GM18520 (cell line): ENCODE data around the gene METTL25.

Experiments
- ATAC-seq: cut with Tn5 transposase; IDR thresholded peaks from one replicate; pipeline ENCODE4 v1.9.1; 2021; ENCODE audit not compliant: unreplicated experiment

METTL25 gene

GRCh38 chr12:82400819-82401218, 42.5 kb downstream of the METTL25 start:
- no peak for ATAC-seq

DNA sequence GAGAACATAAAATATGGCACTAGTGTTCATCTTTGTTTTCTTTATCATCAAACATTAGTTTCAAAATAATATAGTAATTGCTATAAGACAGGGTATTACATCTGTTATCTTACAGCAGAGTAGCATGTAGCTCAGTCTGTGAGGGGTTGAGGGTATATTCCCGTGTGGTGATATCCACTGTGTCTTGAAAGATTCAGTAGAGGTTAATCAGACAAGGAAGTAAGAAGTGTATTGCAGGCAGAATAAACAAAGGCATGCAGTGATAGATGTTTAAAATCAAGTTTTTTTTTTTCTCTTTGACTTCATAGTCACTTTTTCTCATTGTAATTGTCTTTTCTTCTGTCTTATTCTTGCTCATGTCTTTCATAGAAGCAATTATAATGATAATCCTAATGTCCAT, 48.3 kb downstream of the METTL25 start:
- no peak for ATAC-seq

DNA sequence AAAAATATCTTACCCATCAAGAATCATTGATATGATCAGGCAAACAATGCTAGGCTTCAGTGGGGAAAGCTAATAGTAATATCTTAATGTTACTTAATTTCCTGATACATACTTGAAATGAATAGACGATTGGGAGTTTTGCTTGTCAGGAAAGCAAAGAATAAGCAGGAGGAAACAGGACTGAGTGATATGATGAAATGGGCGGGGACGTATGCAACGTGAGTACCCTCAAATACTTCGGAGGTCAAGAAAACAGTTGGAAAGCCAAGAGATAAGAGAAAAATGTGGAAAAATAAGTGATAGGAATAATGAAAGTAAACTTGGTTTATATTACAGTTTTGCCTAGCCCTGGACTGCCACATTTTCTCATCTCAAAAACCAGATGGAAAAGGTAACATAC, 49.2 kb downstream of the METTL25 start:
- ATAC-seq, result no peak

DNA sequence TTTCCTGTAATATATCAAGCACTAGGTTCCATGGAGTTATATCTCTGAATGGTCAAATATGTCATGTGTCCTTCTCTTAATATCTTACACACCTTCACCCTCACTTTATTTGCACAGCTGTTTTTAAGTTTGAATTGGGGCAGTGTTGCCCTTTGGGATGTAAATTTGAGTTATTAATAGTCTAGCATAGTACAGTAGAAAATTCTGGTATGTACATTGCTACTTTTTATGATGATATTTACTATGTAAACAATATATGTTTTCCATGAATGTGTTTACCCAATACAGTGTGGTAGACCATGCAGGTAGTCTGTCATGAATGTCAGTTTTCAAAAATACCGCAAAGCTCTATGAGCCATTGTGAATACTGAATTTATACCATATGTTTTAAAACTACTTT, 50.5 kb downstream of the METTL25 start:
- no peak for ATAC-seq

GRCh38 chr12:82411546-82412230, 53.4 kb downstream of the METTL25 start:
- no peak for ATAC-seq

GRCh38 chr12:82412246-82412645, 53.9 kb downstream of the METTL25 start:
- no peak for ATAC-seq

DNA sequence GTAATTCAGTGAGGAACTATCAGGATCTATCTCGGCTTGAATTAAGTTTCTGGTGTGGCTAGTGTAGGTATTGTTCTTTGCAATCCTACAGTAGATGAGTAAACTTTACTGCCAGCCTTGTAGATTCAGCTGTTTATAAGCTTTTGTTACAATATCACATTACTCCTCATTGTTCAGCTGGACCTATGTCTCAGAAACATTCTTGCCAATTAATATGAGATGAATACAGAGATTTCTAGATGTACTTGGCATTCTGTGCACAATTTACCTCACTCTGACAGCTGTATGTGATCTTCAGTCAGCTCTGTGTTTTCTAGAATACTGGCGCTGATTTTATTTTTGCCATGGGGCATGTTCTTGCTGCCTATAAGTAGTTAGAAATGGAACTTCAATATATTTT, 55.7 kb downstream of the METTL25 start:
- ATAC-seq, result no peak

- ATAC-seq, result no peak
These were observed 56.6 kb downstream of the METTL25 start for GRCh38 chr12:82414926-82415325.

- no peak for ATAC-seq
These were observed 57.1 kb downstream of the METTL25 start for GRCh38 chr12:82415402-82415801.

GRCh38 chr12:82425241-82425640, 66.9 kb downstream of the METTL25 start:
- ATAC-seq, result no peak

DNA sequence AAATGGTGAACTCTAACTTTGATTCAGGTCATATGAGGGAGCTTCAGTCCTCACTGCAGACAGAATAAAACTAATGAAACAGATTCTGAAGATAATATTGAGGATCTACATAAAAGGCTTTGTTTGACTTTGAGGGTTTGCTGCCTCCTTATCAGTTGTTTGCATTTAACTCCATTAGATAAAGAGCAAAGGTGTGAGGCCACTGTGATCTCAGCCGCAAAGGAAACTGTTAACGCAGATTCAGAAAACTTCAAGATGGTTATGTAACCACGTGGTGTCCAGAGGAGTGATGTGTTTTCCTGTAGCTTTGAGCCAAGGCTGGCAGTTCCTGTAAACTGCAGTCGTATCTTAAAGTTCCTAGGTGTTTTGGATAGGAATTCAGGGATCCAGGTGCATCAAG, 67.8 kb downstream of the METTL25 start:
- ATAC-seq, result no peak

- ATAC-seq, result no peak
These were observed 68.3 kb downstream of the METTL25 start for GRCh38 chr12:82426586-82426985.

DNA sequence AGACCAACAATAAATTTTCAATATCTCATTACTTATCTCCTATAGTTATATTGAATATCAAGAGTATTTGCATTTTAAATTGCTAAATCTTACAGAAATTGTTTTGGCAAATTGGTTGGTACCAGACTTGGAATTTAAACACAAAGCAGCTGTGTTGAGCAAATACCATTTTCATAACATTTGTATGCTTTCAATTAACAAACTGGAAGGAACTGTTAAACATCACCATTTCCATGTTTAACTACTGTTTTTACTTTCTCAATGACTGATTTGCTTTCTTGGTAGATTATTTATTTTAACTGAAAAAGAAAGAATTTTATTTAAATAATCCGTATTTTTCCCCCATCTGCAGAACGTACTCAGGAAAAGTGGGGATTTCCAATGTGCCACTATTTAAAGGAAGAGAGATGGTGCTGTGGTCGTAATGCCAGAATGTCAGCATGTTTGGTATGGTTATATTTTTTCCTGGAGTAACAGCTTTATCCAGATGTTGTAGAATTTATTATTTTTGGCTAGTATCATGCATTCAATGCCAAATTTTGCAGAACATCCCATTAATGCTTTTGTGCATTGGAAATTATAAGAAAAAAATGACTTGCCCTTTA, 72.3 kb downstream of the METTL25 start:
- no peak for ATAC-seq

DNA sequence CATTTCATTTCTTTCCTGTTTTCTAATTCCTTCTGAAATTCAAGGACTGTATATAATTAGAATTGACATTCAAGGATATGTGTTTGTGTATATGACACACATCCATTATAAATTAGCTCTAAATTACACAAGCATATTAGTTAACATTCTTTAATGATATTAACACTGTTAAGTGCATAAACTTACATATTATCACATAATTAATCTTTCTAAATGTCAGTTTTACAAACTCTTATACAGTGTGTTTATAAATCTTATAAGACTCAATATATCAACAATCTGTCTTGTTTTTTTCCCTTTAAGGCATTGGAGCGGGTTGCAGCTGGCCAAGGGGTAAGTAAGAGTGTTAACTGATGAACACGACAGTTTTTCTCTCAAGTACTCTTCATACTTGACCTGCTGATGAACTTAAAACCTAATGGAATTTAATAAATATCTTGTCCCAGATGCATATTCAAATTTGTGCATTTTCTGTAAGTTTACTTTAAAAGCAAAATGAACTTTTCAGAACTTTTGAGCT, 76.1 kb downstream of the METTL25 start:
- ATAC-seq, result no peak

- no peak for ATAC-seq
These were observed 78.0 kb downstream of the METTL25 start for GRCh38 chr12:82436354-82436753.

- ATAC-seq, result no peak
These were observed 79.4 kb downstream of the METTL25 start for GRCh38 chr12:82437744-82438143.

GRCh38 chr12:82438356-82438755, 80.0 kb downstream of the METTL25 start:
- no peak for ATAC-seq

- no peak for ATAC-seq
These were observed 82.6 kb downstream of the METTL25 start for GRCh38 chr12:82440885-82441284.

DNA sequence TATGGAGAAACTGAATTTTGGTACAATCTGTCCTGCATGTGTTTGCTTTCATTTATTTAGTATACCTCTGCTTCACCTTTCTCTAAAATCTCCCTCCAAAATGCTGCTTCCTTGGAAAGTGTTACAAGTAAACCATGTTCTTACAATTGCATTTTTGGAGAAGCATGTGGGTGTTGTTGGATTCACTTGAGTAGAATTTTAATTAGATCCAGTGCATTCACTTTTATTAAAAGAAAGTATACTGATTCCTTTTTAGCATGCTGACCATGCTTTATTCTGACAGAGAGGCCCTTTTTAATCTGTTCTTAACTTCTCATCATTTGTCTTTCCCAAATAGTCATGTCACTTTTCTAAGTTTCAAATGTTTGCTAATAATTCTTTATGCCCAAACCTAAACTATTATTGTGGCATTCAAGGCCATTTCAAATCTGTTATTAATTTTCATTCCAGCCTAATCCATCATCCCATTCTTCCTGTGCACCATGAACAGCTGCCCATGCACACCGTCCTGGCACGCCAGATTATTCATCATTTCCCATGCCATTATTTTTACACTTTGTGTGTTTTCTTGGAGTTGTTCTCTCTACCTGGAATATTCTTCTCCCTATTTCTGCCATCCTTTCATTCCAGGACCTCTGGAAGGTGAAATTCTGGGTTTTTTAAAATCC, 90.7 kb downstream of the METTL25 start:
- ATAC-seq, result no peak

GRCh38 chr12:82456633-82457032, 98.3 kb downstream of the METTL25 start:
- ATAC-seq, result no peak

DNA sequence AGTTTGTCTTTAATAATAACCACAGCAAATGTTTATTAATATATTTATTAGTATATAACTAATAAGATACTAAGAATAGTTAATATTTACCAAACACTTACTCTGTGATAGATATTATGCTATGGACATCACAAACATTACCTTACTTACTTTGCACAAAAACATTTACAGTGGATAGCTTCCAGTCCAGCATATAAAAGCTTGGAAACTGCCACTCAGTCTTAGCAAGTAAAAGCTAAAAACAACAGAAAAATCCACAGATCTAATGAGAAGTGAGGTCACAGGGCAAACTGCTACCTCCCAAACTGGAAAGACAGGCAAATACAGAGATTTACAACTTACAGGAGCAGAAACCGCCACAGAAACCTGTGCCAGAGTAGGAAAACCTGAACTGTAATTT, 99.8 kb downstream of the METTL25 start:
- ATAC-seq, result no peak

GRCh38 chr12:82461393-82461792, 103.1 kb downstream of the METTL25 start:
- ATAC-seq, result no peak
